Right forelimb (tissue), 1 donor: ENCODE measurements around the gene PIK3R1.
A peak's percentile ranks its signal among the peaks of the same experiment; 100 is the strongest.

Experiments
- DNase-seq: peaks from one replicate; pipeline ENCODE4 v3.0.0-alpha.2; 2018

The PIK3R1 gene

GRCh38 chr5:68215208-68215897 lies at the start of gene PIK3R1:
Gene PIK3R1, plus strand, starts transcription at chr5:68215756. Its CDS starts 10,920 bp downstream, at chr5:68226676.
- peak; percentile 97 for DNase-seq

DNA sequence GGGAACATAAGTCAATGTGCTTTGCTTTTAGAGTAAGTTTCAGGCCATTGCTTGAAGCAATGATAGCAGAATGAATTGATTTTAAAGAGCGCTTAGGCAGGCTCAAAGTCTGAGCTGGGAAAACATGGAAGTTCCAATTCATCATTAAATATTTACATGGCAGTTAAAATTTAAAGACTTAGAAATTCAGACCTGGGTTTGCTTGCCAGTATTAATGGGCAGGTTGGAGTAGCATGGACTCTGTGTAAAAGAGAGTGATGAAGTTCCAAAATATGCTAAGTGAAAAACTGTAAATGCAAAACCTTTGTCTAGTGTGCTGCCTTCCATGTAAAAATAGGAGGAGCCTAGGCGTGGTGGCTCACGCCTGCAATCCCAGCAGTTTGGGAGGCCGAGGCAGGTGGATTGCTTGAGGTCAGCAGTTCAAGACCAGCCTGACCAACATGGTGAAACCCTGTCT lies 48.3 kb upstream of the PIK3R1 start:
- no peak for DNase-seq

- DNase-seq = no peak
Measured at GRCh38 chr5:68169903-68170302, 45.7 kb upstream of the PIK3R1 start.

DNA sequence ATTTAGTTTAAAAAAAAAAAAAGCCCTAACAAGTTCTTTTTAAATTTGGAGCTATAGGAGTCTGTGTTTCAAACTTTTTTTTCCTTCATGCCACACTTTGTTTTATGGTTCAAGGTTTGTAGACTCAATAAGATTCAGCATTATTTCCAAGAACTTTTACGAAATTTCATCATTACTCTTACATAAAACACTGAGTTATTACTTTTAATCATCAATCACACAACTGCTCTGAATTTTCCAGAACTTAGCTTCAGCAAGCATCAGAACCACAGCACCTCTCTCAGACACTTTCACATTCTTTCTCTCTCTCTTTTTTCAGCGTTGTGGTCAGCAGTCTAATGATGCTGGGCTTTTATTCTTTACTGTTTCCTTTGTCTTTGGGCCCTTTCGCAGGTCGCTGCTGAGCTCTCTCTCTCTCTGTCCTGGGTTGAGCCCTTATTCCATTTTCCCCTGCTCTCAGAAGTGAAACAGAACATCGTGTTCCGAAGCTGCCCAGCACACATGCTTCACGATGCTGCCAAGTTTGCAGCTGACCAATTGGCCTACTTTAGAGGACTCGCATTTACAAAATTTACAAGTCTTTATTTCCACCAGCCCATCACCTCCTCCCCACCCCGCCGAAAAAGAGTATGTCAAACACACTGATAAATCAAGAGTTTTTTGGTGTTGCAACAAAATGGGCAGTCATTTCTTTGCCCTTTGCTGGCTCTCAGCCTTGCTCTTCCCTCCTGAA lies 44.6 kb upstream of the PIK3R1 start:
- DNase-seq = no peak

GRCh38 chr5:68172314-68172713 lies 43.2 kb upstream of the PIK3R1 start:
- DNase-seq = no peak

DNA sequence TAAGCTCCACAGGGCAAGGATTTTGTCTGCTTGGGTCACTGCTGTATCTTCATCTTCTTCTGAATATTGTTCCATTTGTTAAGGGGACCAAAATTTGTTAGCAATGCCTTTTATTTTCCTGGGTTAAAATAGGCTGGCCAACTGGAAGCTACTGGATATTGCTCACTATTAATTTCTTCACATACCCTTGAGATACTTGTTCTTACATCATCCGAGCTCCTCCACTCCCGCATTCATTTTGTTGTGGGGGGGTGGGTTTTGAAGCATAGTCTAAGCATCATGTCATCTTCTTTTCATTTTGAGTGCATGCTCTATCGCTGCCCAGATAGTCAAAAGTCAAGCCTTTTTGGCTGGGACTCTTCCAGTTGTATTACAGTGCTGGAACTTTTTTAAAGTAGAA lies 42.5 kb upstream of the PIK3R1 start:
- no peak for DNase-seq

- no peak for DNase-seq
Measured at GRCh38 chr5:68176253-68176652, 39.3 kb upstream of the PIK3R1 start.

- DNase-seq = no peak
Measured at GRCh38 chr5:68176802-68177479, 38.6 kb upstream of the PIK3R1 start.

- DNase-seq = no peak
Measured at GRCh38 chr5:68177676-68178075, 37.9 kb upstream of the PIK3R1 start.

DNA sequence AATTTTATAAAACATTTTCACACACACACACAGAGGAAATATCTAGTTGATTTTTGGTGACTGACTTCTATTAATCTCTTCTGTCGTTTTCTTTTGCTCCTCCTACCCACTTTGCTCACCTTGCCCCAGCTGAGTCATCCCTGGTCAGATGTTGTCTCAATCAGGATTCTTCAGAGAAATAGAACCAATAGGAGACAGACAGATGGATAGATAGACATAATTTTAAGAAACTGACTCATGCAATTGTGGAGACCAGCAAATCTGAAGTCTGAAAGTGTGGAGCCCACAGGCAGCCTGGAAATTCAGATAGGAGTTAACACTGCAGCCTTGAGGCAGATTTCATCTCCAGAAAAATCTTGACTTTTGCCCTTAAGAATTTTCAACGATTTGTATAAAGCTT lies 37.0 kb upstream of the PIK3R1 start:
- no peak for DNase-seq

DNA sequence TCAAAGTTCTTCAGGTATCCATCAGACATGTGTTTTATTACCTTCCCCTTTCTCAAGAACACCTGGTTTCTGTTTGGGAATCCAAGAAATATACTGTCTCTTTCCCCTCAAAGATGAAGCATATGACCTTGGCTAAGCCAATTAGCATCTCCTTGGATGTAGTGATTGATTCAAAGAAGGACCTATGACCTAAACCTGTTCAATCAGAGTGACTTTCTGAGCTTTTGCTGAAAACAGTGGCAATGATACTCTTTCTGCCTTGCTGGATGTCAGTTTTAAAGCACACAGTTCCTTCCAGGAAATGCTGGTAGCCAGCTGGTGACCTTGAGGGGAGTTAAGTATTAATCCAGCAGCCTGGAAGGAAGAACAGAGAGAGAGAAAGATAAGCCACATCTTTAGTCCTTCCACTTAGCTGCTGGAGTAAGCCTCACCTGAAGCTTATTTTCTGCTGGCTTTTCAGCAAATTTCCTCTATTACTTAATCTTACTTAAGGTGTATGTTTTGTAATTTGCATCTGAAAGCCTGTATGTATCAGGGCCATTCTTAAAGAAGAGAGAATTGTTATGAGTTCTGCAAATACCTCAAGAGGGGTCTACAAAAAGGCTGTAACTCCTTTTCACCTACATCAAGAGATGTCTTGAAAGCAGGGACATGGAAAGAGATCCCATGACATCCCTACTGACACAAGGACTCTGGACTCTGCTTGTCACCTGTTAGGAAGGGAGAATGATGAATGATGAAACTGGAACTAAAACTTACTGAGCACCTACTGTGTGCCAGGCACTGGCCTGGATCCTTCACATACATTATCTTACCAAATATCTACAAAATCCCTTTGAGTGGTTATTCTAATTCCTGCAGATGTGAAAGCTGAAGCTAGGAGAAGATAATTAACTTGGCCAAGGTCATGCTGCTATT lies 35.2 kb upstream of the PIK3R1 start:
- no peak for DNase-seq

GRCh38 chr5:68181039-68181599 lies 34.4 kb upstream of the PIK3R1 start:
- DNase-seq = no peak

- no peak for DNase-seq
Measured at GRCh38 chr5:68182094-68182493, 33.5 kb upstream of the PIK3R1 start.

DNA sequence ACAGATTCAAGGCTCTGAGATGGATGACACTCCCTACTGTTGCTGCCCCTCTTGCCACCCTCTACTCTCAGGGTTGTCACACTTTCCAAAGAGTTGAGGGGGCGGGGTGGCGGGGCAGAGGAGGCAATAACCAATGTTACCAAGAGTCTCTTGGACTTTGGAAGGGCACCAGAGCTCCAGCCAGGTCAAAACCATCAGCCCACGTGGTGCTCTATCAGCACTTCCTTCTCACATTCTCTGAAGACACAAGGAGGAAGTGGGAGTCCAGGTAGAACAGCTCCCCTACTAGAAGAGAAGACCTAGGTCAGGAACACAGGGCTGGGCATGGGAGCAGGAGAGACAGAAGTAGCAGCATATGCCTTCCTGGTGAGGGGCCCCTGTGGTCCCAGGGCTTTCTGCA lies 33.0 kb upstream of the PIK3R1 start:
- no peak for DNase-seq

DNA sequence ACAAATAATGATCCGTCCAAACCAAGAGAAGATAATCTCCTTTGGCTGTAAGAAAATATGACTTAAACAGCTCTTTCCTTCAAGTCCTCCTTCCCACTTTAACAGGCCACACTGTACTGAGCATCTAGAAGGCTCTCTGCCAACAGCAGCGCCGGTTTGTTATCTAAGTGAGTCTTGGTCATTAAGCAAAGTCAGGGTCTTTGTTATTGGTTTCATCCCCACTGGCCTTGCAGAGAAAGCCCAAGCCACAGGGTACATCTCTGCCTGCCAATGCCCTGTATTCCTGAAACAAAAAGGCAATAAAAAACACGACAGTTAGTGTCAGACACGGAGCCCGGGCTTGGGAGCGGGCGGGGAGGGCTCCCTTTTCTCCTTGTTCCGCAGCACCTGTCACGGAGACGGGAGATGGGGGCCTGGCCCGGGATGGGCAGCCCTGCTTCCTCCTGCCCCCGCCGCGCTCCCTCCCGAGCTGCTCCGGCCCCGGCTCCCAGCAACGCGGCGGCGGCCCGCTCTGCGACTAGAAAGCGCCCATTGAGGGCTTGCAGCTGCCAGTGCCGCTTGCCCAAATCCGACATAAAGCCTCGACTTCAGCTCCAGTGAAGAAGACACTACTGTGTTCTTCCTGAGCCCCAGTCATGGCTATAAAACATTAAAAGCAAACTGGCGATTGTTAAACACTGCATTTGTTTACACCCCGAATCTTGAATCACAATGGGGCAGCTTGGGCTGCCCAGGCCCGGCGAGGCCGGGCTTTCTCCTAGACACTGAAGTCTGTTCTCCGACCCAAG lies 28.1 kb upstream of the PIK3R1 start:
- peak; percentile 48 for DNase-seq

- DNase-seq = no peak
Measured at GRCh38 chr5:68189171-68189570, 26.4 kb upstream of the PIK3R1 start.

- no peak for DNase-seq
Measured at GRCh38 chr5:68189613-68190012, 25.9 kb upstream of the PIK3R1 start.

GRCh38 chr5:68190619-68191018 lies 24.9 kb upstream of the PIK3R1 start:
- DNase-seq = no peak

DNA sequence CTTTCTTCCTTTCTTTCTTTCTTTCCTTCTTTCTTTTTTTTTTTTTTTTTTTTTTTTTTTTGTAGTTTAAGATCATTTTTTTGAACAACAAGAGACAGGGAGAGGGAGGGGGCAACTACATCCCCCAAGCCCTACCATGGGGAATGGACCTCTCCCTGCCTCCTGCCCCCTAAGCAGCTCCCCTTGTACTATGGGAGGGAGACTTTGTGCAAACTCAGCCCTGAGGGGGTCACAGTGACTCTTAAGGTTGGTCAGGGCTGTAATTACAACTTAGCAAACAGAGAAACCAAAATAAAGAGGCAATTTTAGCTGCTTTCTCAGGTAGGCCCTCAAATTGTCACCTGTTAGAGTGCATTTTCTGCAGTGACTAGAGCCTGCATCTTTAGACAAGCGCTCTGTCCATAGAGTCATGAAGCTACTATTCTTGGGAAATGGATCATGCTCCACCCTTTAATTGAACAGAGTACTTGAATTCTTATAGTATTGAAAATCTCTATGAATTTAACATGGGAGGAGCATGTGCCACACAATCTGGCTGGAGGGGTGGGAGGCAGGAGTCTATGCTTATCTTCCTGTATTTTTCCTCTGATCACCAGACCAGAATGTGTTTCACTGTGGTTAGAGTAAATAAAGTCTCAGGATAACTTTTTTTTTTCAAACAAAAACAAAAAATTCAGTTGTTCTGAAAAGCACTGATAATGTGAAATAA lies 24.3 kb upstream of the PIK3R1 start:
- DNase-seq = no peak

DNA sequence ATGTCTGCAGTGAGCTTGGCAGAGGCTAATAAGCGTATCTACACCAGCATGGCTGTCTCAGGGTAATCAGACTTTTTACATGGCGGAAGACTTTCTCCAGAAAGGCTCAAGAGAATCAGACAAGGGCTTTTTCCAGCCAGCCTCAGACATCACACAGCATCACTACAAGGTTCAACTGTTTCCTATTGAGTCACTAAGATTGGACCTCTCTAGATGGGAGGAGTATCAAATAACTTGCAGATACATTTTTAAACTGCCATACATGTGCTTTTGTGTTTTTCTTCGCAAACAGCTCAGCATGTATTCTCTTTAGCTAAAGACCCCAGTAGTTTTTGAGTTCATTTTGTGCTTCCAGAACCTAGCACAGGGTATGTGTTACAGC lies 22.9 kb upstream of the PIK3R1 start:
- DNase-seq = no peak

GRCh38 chr5:68193481-68194036 lies 22.0 kb upstream of the PIK3R1 start:
- DNase-seq = no peak
